PC-9 (cell line): ENCODE measurements around the gene GANC. TPM values are rescaled to one million over a fixed set of nuclear protein-coding genes. Genes with fewer than 3 reads are reported as not detected.

Source experiments
- BruUV-seq: library from RNA; stranded (reverse); fragments of 400-500 nt; replicated peaks from 2 replicates; lab custom pipeline; 2021; lab: Mats Ljungman, UMichigan
- CTCF ChIA-PET: fragments of 300-600 bp; sonication (Branson Sonifier 250); formaldehyde crosslinking; loops from one replicate; lab custom pipeline; 2022; ENCODE audit warnings: antibody characterized with exemption; lab: Charles Lee
- POLR2A ChIA-PET: fragments of 300-600 bp; sonication (Branson Sonifier 250); formaldehyde crosslinking; loops from one replicate; lab custom pipeline; 2022; ENCODE audit warnings: antibody characterized with exemption; ENCODE audit not compliant: unreplicated experiment; lab: Charles Lee
- DNase-seq, 2 experiments: peaks; one replicate each; pipeline versions ENCODE4 v3.0.0 to v3.0.0-alpha.2; 2015 to 2022; ENCODE audit warnings: mixed read lengths in 1 of 2
- H2AFZ ChIP-seq: fragments of 200-600 bp; sonication (generic); 2 replicates; pipeline ENCODE4 v1.8.1; 2017; ENCODE audit warnings: antibody characterized with exemption
- H3F3A ChIP-seq: fragments of 200-600 bp; sonication (generic); 2 replicates; pipeline ENCODE4 v1.8.1; 2017; ENCODE audit warnings: antibody characterized with exemption, mild to moderate bottlenecking, low read depth; ENCODE audit not compliant: insufficient read depth
- H3K27ac ChIP-seq: fragments of 200-600 bp; sonication (generic); 2 replicates; pipeline ENCODE4 v1.6.1; 2016; ENCODE audit warnings: mixed run types
- H3K27me3 ChIP-seq: fragments of 200-600 bp; sonication (generic); 2 replicates; pipeline ENCODE4 v1.6.1; 2016; ENCODE audit warnings: low read depth, mixed run types; ENCODE audit not compliant: insufficient read depth
- H3K36me3 ChIP-seq: fragments of 200-600 bp; sonication (generic); 2 replicates; pipeline ENCODE4 v1.6.1; 2016; ENCODE audit warnings: low read depth, mixed run types
- H3K4me1 ChIP-seq: fragments of 200-600 bp; sonication (generic); replicated peaks from 2 replicates; pipeline ENCODE4 v1.6.1; 2016; ENCODE audit warnings: mixed run types; ENCODE audit not compliant: insufficient read depth
- H3K4me2 ChIP-seq: fragments of 200-600 bp; sonication (generic); 2 replicates; pipeline ENCODE4 v1.6.1; 2017; ENCODE audit warnings: mixed run types
- H3K4me3 ChIP-seq: fragments of 200-600 bp; sonication (generic); 2 replicates; pipeline ENCODE4 v1.6.1; 2016; ENCODE audit warnings: mixed run types
- H3K79me2 ChIP-seq: fragments of 200-600 bp; sonication (generic); 2 replicates; pipeline ENCODE4 v1.6.1; 2017; ENCODE audit warnings: low read depth, mixed run types
- H3K9me2 ChIP-seq: fragments of 200-600 bp; sonication (generic); 2 replicates; pipeline ENCODE4 v1.8.1; 2017; ENCODE audit warnings: mild to moderate bottlenecking; ENCODE audit not compliant: insufficient read depth
- H3K9me3 ChIP-seq: fragments of 200-600 bp; sonication (generic); 2 replicates; pipeline ENCODE4 v1.8.1; 2016; ENCODE audit warnings: low read depth; ENCODE audit not compliant: insufficient read depth
- H4K20me1 ChIP-seq: fragments of 200-600 bp; sonication (generic); 2 replicates; pipeline ENCODE4 v1.8.1; 2017; ENCODE audit not compliant: insufficient read depth
- CTCF ChIP-seq: fragments of 200-600 bp; sonication (generic); conservative IDR thresholded peaks from 2 replicates; pipeline ENCODE4 v1.6.1; 2017; ENCODE audit warnings: mixed run types, antibody characterized with exemption, mild to moderate bottlenecking, moderate library complexity
- EZH2 ChIP-seq: fragments of 200-600 bp; sonication (generic); IDR thresholded peaks from 2 replicates; pipeline ENCODE4 v1.8.0; 2017; ENCODE audit warnings: antibody characterized with exemption, low read depth
- intact Hi-C: fragments of 100-400 bp; cut with micrococcal nuclease; formaldehyde crosslinking; loops from one replicate; pipeline ENCODE4 v1.10.0; 2022; ENCODE audit not compliant: unreplicated experiment
- total RNA-seq: library from RNA; stranded (reverse); gene quantifications from 2 replicates; pipeline ENCODE4 v1.2.3, GENCODE V29; 2021

GANC gene
- total RNA-seq, 1 experiment from 2014 or later, result 16.3 TPM

GRCh38 chr15:42363942-42364341 lies 90.9 kb downstream of the GANC start:
- Histone ChIP-seq H3K4me3 (no peak overlapping the region), H3K79me2 (no peaks in the 10 kb centered on the region), H3K9me2 (no peaks in the 10 kb centered on the region), H3K4me1 (no peaks in the 10 kb centered on the region), H3K27ac (no peak overlapping the region), H4K20me1 (no peaks in the 10 kb centered on the region), H3K27me3 (no peaks in the 10 kb centered on the region), H3F3A (no peaks in the 10 kb centered on the region), H3K9me3 (no peaks in the 10 kb centered on the region), H2AFZ (no peak overlapping the region), H3K4me2 (no peak overlapping the region), H3K36me3 (no peaks in the 10 kb centered on the region)
- ChIA-PET CTCF (no interaction called here), POLR2A (no interaction called here)
- intact Hi-C loops, result no loop called here
- TF ChIP-seq EZH2, result no peak
- TF ChIP-seq CTCF, result no peak
- no peak for DNase-seq
- BruUV-seq, result no TSS peak

GRCh38 chr15:42364529-42364928 lies 91.5 kb downstream of the GANC start:
- Histone ChIP-seq H3K27ac (no peak overlapping the region), H3K36me3 (no peaks in the 10 kb centered on the region), H3K79me2 (no peaks in the 10 kb centered on the region), H3K4me3 (no peak overlapping the region), H4K20me1 (no peaks in the 10 kb centered on the region), H3K27me3 (no peaks in the 10 kb centered on the region), H3F3A (no peaks in the 10 kb centered on the region), H3K4me2 (no peak overlapping the region), H2AFZ (no peak overlapping the region), H3K4me1 (no peaks in the 10 kb centered on the region), H3K9me2 (no peaks in the 10 kb centered on the region), H3K9me3 (no peaks in the 10 kb centered on the region)
- intact Hi-C loops, result no loop called here
- no TSS peak for BruUV-seq
- DNase-seq, result no peak
- ChIA-PET POLR2A (no interaction called here), CTCF (no interaction called here)
- TF ChIP-seq CTCF, result no peak
- TF ChIP-seq EZH2, result no peak

GRCh38 chr15:42365921-42366550 lies 93.0 kb downstream of the GANC start:
- Histone ChIP-seq H3F3A (no peaks in the 10 kb centered on the region), H3K4me3 (no peak overlapping the region), H3K27me3 (no peaks in the 10 kb centered on the region), H3K4me2 (no peak overlapping the region), H3K27ac (no peak overlapping the region), H3K79me2 (no peaks in the 10 kb centered on the region), H3K9me3 (no peaks in the 10 kb centered on the region), H3K36me3 (no peaks in the 10 kb centered on the region), H2AFZ (no peak overlapping the region), H3K9me2 (no peaks in the 10 kb centered on the region), H3K4me1 (no peaks in the 10 kb centered on the region), H4K20me1 (no peaks in the 10 kb centered on the region)
- DNase-seq, result no peak
- ChIA-PET POLR2A (no interaction called here), CTCF (no interaction called here)
- no TSS peak for BruUV-seq
- intact Hi-C loops, result no loop called here
- TF ChIP-seq CTCF (no peak), EZH2 (no peak)
